Measurements from ENCODE around the gene DAAM1. TPM values are rescaled to one million over a fixed set of nuclear protein-coding genes. Genes with fewer than 3 reads are reported as not detected.

DAAM1 gene
- total RNA-seq, 1 experiment from 2014 or later: 11.5 TPM

GRCh38 chr14:59317346-59317745 lies 128.9 kb downstream of the DAAM1 start:
- H3K27me3 ChIP-seq (replicated peaks; ENCODE audit: insufficient read depth, low read depth, low read length, poor library complexity): no peaks in the 10 kb centered on the region
- H3K4me1 ChIP-seq (ENCODE audit: insufficient read depth, low read length, poor library complexity, severe bottlenecking): no peaks in the 10 kb centered on the region
- no peak overlapping the region for H3K27ac ChIP-seq (ENCODE audit: low read depth, low read length, poor library complexity, severe bottlenecking)
- intact Hi-C loops (cut with micrococcal nuclease; ENCODE audit: unreplicated experiment): no loop called here
- no peaks in the 10 kb centered on the region for H3K9me3 ChIP-seq (ENCODE audit: low read depth, low read length, poor library complexity, severe bottlenecking)
- no peaks in the 10 kb centered on the region for H3K36me3 ChIP-seq (ENCODE audit: insufficient read depth, low read length, poor library complexity, severe bottlenecking)
- no TSS peak for BruUV-seq (replicated peaks)
- POLR2A ChIA-PET (ENCODE audit: low non-redundant PET): no interaction called here
- CTCF ChIA-PET: no interaction called here
- no peak overlapping the region for H3K4me3 ChIP-seq (ENCODE audit: low read depth, low read length, poor library complexity, severe bottlenecking)
- TF ChIP-seq, protein P1, sequence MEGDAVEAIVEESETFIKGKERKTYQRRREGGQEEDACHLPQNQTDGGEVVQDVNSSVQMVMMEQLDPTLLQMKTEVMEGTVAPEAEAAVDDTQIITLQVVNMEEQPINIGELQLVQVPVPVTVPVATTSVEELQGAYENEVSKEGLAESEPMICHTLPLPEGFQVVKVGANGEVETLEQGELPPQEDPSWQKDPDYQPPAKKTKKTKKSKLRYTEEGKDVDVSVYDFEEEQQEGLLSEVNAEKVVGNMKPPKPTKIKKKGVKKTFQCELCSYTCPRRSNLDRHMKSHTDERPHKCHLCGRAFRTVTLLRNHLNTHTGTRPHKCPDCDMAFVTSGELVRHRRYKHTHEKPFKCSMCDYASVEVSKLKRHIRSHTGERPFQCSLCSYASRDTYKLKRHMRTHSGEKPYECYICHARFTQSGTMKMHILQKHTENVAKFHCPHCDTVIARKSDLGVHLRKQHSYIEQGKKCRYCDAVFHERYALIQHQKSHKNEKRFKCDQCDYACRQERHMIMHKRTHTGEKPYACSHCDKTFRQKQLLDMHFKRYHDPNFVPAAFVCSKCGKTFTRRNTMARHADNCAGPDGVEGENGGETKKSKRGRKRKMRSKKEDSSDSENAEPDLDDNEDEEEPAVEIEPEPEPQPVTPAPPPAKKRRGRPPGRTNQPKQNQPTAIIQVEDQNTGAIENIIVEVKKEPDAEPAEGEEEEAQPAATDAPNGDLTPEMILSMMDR (conservative IDR thresholded peaks at IDR 0.05; ENCODE audit: low read depth, low read length): no peak
- no peak for TF ChIP-seq EZH2 (IDR thresholded peaks at IDR 0.05; ENCODE audit: borderline replicate concordance, low read depth, low read length, poor library complexity, severe bottlenecking)
- no peak for DNase-seq (ENCODE audit: low spot score)

DNA sequence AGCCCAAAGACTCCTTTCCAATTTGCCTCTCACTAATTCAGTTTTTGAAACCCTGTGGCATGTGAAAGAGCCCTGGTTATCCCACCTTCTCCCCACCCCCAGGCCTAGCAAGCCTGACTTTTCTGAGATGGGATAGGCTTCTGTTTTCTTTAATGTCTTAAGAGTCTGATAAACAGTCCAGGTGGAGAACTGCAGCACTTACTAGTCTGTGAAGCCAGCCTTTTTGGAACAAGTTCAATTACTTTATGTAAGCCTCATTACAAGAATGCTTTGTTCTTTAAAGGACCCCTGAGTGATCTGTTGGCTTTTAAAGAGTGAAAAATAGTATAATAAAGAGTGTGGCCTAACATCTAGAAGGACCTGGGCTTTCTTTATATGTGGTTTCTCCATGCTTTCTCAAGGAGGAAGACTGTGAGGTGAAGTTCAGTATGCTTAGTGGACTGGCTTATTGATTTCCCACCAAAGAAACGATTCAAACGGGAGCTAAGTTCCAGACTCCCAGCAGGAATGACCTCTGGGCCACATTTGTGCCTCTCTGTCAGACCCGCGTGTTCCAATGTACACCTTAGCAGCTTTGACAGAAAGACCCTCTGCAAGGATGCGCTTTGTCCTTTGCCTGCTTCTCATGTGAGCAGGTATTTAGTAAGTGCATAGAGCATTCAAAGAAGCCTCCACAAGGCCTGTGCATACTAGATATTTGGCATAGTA lies 129.5 kb downstream of the DAAM1 start:
- POLR2A ChIA-PET (ENCODE audit: low non-redundant PET): no interaction called here
- TF ChIP-seq, protein P1 (conservative IDR thresholded peaks at IDR 0.05; ENCODE audit: low read depth, low read length): no peak
- no peak for TF ChIP-seq EZH2 (IDR thresholded peaks at IDR 0.05; ENCODE audit: borderline replicate concordance, low read depth, low read length, poor library complexity, severe bottlenecking)
- Histone ChIP-seq H3K4me1 (ENCODE audit: insufficient read depth, low read length, poor library complexity, severe bottlenecking) (no peaks in the 10 kb centered on the region), H3K27ac (ENCODE audit: low read depth, low read length, poor library complexity, severe bottlenecking) (no peak overlapping the region), H3K27me3 (replicated peaks; ENCODE audit: insufficient read depth, low read depth, low read length, poor library complexity) (no peaks in the 10 kb centered on the region), H3K9me3 (ENCODE audit: low read depth, low read length, poor library complexity, severe bottlenecking) (no peaks in the 10 kb centered on the region), H3K36me3 (ENCODE audit: insufficient read depth, low read length, poor library complexity, severe bottlenecking) (no peaks in the 10 kb centered on the region), H3K4me3 (ENCODE audit: low read depth, low read length, poor library complexity, severe bottlenecking) (no peak overlapping the region)
- no peak for DNase-seq (ENCODE audit: low spot score)
- intact Hi-C loops (cut with micrococcal nuclease; ENCODE audit: unreplicated experiment): no loop called here
- CTCF ChIA-PET: no interaction called here
- no TSS peak for BruUV-seq (replicated peaks)

DNA sequence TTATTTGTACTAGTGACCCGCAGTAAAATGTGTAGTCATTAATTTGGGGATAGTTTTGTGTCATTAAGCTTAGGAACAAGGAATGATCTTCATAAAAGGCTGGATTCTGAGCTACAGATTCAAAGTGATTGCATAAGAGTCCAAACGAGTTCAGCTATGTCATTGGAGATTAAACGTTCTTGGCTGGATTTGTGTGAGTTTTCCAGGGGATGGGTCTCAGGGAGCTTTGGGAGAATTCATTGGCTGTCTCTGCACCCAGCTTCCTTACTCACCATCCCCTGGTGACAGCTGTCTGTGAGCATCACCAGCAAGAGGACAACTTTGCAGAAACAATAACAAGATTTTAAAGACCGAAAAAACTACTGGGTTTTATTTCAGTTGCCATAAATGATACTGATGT lies 130.4 kb downstream of the DAAM1 start:
- TF ChIP-seq, protein P1 (conservative IDR thresholded peaks at IDR 0.05; ENCODE audit: low read depth, low read length): no peak
- TF ChIP-seq EZH2 (IDR thresholded peaks at IDR 0.05; ENCODE audit: borderline replicate concordance, low read depth, low read length, poor library complexity, severe bottlenecking): no peak
- CTCF ChIA-PET: no interaction called here
- intact Hi-C loops (cut with micrococcal nuclease; ENCODE audit: unreplicated experiment): no loop called here
- H3K36me3 ChIP-seq (ENCODE audit: insufficient read depth, low read length, poor library complexity, severe bottlenecking): no peaks in the 10 kb centered on the region
- no TSS peak for BruUV-seq (replicated peaks)
- no peaks in the 10 kb centered on the region for H3K9me3 ChIP-seq (ENCODE audit: low read depth, low read length, poor library complexity, severe bottlenecking)
- POLR2A ChIA-PET (ENCODE audit: low non-redundant PET): no interaction called here
- no peak for DNase-seq (ENCODE audit: low spot score)
- H3K27me3 ChIP-seq (replicated peaks; ENCODE audit: insufficient read depth, low read depth, low read length, poor library complexity): no peaks in the 10 kb centered on the region
- no peaks in the 10 kb centered on the region for H3K4me1 ChIP-seq (ENCODE audit: insufficient read depth, low read length, poor library complexity, severe bottlenecking)
- no peak overlapping the region for H3K27ac ChIP-seq (ENCODE audit: low read depth, low read length, poor library complexity, severe bottlenecking)
- no peak overlapping the region for H3K4me3 ChIP-seq (ENCODE audit: low read depth, low read length, poor library complexity, severe bottlenecking)
